Nucleus accumbens (tissue), 56 donors: ENCODE measurements around the gene PDCD7.
"Not testable (repeated sequence)": the region's sequence is repeated elsewhere in the genome, so short reads cannot be mapped to it uniquely, and the experiment has no call there.

Source experiments
- DNase-seq, 56 donors: peaks; one replicate each; lab custom pipeline; 2025; lab: John Stamatoyannopoulos, UW

PDCD7 gene, protein sequence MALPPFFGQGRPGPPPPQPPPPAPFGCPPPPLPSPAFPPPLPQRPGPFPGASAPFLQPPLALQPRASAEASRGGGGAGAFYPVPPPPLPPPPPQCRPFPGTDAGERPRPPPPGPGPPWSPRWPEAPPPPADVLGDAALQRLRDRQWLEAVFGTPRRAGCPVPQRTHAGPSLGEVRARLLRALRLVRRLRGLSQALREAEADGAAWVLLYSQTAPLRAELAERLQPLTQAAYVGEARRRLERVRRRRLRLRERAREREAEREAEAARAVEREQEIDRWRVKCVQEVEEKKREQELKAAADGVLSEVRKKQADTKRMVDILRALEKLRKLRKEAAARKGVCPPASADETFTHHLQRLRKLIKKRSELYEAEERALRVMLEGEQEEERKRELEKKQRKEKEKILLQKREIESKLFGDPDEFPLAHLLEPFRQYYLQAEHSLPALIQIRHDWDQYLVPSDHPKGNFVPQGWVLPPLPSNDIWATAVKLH

DNA sequence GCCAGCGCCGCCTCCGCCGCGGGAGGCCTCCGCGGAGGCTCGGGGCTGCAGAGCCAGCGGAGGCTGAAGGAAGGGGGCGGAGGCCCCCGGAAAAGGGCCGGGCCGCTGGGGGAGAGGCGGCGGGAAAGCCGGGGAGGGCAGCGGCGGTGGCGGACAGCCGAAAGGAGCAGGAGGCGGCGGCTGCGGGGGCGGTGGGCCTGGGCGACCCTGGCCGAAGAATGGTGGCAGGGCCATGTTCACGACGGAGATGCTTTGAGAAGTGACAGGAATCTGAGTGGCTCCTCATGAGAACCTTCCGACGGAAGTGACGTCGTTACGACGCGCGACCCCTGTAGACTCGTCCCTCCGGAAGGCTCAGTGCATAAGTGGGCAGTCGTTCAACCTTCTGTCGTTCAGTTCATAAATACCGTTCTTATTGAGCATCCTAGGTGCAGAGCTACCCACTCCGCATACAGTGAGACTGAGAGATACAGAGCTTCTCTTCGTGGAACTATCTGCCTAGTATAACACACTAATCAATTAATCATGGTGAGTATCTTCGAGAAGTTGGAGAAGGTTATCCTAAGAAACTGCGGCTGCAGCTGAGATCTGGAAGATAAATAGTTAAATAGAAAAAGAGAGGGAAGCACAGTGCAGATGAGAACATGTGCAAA, at the start of gene PDCD7:
Gene PDCD7 (minus strand): TSS at position 261 of the 653 bp plus-strand sequence. CDS start 27 bp downstream, at position 234.
- peak in 55 of 56 donors; percentile 48 to 96 (median 84) for DNase-seq

DNA sequence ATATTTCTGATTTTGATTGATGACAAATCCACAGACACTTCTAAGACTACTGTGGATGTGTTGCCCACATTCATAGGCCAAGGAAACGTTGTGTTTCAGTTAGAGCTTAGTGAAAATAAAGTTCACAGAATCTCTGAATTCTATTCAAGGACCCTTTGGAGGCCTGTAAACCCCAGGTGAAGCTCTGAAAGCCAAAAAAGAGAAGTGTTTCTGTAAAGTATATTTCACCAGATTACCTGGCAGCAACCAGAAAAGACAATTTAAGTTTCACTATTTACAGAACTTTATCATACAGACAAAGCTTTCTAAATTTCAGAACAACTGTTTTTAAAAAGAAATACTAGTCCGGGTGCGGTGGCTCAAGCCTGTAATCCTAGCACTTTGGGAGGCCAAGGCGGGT, 48.9 kb upstream of the PDCD7 start:
- DNase-seq: no peak

DNA sequence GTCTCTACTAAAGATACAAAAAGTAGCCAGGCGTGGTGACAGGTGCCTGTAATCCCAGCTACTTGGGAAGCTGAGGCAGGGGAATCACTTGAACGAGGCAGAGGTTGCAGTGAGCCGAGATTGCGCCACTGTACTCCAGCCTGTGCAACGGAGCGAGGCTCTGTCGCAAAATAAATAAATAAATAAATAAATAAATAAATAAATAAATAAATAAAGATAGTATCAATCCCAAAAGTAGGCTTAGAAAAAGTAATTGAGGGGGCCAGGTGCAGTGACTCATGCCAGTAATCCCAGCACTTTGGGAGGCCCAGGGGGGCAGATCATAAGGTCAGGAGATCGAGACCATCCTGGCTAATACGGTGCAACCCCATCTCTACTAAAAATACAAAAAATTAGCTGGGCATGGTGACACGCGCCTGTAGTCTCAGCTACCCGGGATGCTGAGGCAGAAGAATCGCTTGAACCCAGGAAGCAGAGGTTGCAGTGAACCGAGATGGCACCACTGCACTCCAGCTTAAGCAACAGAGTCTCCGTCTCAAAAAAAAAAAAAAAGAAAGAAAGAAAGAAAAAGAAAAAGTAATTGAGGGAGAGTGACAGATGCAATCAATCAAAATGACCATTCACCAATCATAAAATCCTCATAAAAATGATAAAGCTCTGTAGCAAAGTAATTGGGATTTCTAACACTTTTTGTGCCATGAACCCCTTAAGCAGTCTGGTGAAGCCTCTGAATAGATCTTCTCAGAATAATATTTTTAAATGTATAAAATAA, 48.2 kb upstream of the PDCD7 start:
- DNase-seq: not testable (repeated sequence)

DNA sequence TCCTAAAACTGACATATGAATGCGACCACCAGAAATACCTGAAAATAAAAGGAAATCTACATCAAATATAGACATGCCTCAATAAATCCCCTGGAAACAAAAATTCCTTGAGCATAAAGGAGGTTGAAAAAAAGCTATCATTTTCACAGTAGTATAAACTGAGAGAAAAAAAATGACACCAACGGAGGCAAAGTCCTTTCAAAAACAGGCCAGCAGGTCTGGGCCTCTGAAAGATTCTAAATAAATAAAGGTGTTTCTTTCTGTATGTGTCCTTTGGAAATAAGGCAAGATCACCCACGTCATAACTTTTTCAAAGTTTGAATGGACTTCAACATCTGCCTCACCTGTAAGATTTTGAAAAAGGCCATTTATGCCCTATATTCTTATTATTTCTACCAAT, 46.6 kb upstream of the PDCD7 start:
- DNase-seq: no peak

DNA sequence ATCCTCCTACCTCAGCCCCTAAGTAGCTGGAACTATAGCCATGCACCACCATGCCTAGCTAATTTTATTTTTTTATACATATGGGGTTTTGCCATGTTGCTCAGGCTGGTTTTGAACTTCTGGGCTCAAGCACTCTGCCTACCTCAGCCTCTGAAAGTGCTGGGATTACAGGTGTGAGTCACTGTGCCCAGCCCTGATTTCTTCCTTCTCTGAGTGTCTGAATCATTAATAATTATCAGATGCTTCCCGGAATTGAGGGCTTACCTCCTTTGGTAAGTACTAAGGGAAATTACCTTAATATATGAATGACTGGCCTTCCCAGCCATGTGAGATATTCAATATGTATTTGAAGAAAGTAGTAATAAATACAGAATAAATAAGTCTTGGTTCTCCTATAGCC, 44.3 kb upstream of the PDCD7 start:
- no peak for DNase-seq

DNA sequence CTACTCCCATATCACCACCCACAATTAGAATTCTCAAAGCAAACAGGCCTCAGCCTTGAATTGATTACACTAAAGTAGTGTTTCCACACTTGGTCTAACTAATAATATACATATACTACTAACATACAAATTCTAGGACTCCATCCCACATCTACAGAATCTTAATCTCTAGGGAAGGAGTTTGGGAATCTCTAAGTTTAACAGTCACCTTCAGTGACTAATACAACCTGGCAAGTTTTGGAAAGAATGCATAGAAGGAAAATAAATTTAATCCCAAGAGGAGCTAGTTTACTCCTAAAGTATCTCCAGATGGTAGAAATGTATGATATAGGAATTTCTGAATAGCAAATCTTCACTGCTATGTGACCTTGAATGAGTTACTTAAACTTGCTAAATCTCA, 42.4 kb upstream of the PDCD7 start:
- no peak for DNase-seq

DNA sequence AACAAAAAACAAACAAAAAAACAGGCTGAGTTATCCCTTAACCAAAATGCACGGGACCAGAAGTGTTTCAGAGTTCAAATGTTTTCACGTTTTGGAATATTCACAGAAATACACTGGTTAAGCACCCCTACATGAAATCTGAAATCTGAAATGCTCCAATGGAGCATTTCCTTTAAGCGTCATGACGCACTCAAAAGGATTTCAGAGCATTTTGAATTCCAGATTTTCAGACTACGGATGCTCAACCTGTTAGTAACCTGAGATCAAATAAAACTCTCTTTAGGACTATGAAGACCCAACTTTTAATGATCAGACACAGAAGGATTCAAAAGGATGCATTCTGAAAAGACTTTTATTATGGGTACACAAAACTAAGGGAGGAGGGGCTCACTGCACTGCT, 41.9 kb upstream of the PDCD7 start:
- no peak for DNase-seq

DNA sequence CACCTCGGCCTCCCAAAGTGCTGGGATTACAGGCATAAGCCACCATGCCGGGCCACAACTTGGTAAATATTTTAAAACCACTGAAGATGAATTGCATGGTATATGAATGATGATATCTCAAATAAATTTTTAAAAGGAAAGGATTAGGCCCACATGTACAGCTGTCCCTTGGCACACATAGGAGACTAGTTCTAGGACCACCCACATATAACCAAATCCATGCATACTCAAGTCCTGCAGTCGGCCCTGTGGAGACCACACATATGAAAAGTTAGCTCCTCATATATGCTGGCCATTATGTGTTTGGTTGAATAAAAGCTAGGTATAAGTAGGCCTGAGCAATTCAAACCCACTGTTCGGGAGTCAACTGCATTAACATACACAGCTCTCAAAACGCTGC, 40.9 kb upstream of the PDCD7 start:
- DNase-seq: no peak

DNA sequence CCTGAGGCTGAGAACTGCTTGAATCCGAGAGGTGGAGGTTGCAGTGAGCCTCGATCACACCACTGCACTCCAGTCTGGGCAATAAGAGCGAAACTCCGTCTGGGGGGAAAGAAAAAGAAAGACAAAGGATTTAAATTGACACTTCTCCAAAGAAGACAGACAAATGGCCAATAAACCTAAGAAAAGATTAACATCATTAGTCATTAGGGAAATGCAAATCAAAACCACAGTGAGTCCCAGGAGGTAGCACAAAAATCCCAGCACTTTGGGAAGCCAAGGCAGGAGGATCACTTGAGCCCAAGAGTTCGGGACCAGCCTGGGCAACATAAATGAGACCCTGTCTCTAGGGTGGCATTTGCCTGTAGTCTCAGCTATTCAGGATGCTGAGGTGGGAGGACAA, 38.9 kb upstream of the PDCD7 start:
- no peak for DNase-seq

DNA sequence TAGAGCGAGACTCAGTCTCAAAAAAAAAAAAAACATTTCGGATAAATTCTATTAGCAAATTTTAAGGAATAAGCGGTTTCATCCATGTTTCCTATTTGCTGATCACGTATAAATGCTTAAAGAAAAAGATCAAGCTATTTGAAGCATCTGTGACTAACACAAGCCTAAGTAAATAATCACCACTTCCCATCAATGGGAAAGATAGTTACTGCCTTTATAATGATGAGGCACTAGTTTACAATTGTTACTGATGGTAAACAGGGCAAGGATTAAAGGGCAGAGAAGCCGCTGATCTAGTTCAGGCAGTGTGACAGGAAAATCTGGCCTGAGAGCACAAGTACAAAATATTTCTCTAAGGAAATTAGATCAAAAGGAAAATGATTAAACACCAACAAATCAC, 37.8 kb upstream of the PDCD7 start:
- DNase-seq: no peak

DNA sequence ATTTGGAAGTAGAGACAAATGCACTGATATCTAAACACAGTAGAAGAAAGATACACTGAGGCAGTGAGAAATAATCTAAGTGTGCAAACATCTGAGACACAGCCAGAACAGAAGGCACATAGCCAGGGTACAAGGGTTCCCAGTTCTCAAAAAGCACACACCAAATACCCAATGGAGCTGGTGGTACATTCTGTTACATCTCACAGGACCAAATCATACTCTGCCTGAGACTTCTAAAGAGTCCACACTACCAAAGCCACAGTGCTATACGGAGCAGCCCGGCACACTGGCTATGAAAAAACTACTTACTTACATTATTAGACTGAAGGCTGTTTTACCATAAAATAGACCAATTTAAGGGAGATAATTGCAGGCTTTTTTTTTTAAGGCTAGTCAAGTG, 32.3 kb upstream of the PDCD7 start:
- no peak for DNase-seq

DNA sequence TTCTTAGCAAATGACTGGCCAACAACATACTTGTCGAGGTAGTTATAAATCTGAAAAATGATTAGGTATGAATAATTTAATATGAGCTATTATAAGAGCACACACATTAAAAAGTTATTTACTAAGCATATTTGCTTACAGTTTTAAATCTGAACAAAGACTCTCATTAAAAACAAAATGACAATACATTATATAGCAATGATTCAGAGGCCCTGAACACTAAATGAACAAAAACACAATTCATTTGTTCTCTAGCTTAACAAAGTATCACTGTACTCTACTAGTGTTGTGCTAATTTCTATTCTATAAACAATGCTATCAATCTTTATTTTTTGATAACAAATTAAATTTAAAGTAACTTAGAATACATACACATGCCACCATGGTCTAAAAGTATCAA, 30.5 kb upstream of the PDCD7 start:
- no peak for DNase-seq

DNA sequence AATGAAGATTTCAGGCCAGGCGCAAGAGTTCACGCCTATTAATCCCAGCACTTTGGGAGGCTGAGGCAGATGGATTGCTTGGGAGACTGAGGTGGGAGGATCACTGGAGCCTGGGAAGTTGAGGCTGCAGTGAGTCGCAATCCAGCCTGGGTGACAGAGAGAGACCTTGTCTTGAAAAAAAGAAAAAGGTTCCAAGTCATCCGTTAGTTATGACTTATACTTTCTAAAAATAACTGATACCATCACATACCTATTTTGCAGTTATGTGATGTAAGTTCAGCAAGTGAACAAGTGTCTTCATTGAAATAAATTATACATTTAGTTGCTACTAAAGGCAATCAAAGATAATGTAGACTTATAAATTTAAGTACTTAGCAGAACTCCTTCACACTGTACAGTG, 29.4 kb upstream of the PDCD7 start:
- no peak for DNase-seq

DNA sequence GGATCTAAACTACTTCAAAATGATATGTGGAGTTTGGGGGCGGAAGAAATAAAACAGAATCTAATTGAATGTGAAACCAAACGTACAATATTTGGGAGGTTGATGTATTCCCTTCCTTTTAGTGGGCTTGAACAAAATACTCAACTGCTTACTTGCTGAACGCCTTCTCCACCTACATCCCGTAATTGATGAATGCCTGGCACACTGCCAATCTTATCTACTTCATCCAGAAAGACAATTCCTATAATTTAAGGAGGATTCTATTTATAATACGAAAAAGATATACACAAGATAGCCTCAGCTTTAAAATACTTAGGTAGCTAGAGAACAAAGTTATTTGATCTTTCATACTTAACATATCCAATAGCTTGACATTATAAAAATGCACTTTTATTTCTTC, 23.1 kb upstream of the PDCD7 start:
- DNase-seq: no peak

DNA sequence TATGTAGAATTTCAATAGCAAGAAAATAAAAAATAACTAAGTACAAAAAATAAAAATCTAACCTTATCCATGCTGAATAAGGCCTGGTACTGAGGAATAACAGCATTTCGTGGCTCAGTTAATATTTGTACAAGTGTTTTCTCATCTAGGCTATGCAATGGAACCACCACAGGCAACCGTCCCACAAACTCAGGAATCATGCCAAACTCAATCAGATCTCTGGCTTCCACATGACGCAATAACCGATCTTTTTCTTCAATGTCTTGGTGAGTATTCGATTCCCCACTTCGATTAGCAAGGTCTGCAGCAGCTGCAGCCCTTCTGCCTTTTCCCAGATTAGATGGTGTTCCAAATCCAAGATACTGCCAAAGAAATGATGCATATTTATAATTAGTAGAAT, 21.1 kb upstream of the PDCD7 start:
- no peak for DNase-seq

DNA sequence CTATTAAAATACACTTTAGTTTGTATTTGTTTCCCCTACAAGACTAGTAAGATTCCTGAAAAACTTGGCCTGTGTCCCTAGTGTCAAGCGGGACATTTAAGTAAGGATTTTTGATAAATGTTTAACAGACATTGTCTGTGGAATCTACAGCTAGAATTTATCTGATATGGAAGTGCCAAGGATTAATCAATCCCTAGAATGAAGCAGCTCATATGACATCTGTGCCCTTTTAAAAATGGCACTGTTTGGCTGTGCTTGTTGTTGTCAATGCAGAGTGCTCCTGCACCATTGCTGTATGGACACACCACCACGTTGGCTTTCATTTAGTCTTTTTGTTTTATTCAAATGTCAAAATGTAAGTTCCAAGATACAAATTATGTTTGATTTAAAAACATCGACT, 14.3 kb upstream of the PDCD7 start:
- DNase-seq: no peak

DNA sequence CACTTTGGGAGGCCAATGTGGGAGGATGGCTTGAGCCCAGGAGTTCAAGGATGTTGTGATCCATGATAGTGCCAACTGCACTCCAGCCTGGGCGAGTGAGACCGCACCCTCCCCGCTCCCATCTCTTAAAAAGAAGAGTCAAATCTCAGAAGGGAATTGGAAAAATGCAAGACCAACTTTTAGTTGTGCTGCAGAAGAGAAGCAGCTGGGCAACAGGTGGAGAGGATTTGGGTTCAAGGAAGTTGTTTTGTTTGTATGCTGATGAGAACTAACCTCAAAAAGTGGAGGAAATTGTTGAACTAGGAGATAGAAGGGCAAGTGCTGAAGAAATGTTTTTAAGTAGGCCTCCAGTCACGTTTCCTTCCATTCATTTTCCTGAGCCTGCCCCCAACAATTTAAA, 12.8 kb upstream of the PDCD7 start:
- DNase-seq: no peak

DNA sequence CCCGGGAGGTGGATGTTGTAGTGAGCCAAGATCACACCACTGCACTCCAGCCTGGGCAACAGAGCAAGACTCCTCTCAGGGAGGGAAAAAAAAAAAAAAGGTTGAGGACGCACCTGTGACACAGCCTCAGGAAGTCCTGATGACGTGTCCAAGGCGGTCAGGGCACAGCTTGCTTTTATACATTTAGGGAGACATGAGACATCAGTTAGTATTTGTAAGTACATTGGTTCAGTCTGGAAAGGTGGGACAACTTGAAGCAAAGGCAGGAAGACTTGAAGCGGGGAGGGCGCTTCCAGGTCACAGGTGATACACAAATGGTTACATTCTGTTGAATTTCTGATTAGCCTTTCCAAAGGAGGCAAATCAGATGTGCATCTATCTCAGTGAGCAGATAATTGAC, 5.0 kb upstream of the PDCD7 start:
- not testable (repeated sequence) for DNase-seq

DNA sequence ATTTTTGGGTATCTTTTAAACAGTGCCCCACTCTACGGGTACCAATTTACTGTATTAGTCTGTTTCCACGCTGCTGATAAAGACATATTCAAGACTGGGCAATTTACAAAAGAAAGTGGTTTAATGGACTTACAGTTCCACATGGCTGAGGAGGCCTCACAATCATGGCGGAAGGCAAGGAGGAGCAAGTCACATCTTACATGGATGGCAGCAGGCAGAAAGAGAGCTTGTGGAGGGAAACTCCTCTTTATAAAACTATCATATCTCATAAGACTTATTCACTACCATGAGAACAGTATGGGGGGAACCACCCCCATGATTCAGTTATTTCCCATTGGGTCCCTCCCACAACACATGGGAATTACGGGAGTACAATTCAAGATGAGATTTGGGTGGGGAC, 4.3 kb upstream of the PDCD7 start:
- DNase-seq: not testable (repeated sequence)

DNA sequence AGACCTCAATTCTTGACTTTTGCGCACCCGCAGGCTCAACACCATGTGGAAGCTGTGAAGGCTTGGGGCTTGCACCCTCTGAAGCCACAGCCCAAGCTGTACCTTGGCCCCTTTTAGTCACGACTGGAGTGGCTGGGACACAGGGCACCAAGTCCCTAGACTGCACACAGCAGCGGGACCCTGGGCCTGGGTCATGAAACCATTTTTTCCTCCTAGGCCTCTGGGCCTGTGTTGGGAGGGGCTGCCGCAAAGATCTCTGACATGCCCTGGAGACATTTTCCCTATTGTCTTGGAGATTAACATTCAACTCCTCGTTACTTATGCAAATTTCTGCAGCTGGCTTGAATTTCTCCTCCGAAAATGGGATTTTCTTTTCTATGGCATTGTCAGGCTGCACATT, 3.5 kb upstream of the PDCD7 start:
- not testable (repeated sequence) for DNase-seq

DNA sequence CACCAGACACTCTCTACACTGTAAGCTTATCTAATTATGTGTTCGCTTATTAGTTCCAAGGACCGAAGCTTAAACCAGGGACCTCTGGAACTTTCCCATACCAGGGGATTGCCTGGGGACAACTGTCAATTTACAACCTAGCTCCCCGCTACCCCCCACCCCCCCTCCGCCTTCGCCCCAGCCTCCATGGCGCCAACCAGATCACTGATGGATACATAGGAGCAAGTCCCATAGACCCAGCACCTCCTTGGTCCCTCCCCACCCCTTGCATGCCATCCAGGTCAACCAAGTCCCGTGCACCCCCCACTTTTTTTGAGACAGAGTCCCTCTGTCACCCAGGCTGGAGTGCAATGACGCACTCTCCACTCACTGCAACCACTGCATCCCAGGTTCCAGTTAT, 930 bp upstream of the PDCD7 start:
- no peak for DNase-seq
